ENCODE results near the gene ANKRD36.
"Not testable (repeated sequence)": the region's sequence is repeated elsewhere in the genome, so short reads cannot be mapped to it uniquely, and the experiment has no call there.

DNA sequence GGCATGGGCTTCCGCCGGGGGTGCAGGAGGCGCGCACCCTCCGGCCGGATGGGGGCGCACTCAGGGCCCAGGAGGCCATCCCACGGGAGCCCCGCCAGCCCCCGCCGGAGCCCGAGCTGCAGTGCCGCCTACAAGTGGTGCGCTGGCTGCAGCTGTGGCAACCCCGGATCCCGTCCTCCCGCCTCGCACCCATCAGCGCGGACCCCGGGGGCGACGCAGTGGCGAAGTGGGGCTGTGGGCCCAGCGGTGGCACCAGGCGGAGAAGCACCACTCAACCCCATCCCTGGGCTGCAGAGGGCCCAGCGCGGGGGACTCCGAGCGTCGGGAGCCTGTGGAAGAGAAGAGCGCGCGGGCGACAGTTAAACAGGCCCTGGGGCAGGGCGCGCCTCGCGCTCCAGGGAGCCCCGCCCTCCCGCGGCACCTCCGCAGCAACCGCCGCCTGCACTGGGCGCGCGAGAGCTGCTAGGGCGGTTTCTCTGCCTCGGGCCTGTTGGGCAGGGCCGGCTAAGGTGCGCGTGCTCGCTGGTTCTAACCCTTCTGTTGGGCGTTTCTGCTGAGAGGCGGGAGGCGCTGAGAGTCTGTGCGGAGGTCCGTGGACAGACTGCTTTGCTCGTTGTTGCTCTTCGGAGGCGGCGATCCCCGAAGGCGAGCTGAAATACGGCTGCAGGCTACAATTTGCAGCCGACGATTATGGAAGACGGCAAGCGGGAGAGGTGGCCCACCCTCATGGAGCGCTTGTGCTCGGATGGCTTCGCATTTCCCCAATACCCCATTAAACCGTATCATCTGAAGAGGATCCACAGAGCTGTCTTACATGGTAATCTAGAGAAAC, at the start of gene ANKRD36:
- TF ChIP-seq YY1 (IDR thresholded peaks at IDR 0.05; ENCODE audit: low read depth, low read length) = peak; percentile 55; the same call in 1 of the 2 replicates
- not testable (repeated sequence) for TF ChIP-seq TCF12 (IDR thresholded peaks at IDR 0.05; ENCODE audit: low read depth, low read length); ETV6 (conservative IDR thresholded peaks at IDR 0.05 in 1 of 2, IDR thresholded peaks at IDR 0.05 in 1 of 2; ENCODE audit: borderline replicate concordance in 1 of 2, low read depth in 1 of 2); SPI1 (IDR thresholded peaks at IDR 0.05; ENCODE audit: borderline replicate concordance, insufficient read depth, low read depth, low read length); ATF7 (IDR thresholded peaks at IDR 0.05; ENCODE audit: low read depth); GABPA (IDR thresholded peaks at IDR 0.05; ENCODE audit: low read depth); NFIC (IDR thresholded peaks at IDR 0.05; ENCODE audit: low read depth, low read length); CREB1 (IDR thresholded peaks at IDR 0.05; ENCODE audit: low read depth); NR2C1 (IDR thresholded peaks at IDR 0.05); JUND (IDR thresholded peaks at IDR 0.05; ENCODE audit: low read depth, low read length); TBL1XR1 (IDR thresholded peaks at IDR 0.05; ENCODE audit: low read depth, low read length)
- TF ChIP-seq, protein P1, sequence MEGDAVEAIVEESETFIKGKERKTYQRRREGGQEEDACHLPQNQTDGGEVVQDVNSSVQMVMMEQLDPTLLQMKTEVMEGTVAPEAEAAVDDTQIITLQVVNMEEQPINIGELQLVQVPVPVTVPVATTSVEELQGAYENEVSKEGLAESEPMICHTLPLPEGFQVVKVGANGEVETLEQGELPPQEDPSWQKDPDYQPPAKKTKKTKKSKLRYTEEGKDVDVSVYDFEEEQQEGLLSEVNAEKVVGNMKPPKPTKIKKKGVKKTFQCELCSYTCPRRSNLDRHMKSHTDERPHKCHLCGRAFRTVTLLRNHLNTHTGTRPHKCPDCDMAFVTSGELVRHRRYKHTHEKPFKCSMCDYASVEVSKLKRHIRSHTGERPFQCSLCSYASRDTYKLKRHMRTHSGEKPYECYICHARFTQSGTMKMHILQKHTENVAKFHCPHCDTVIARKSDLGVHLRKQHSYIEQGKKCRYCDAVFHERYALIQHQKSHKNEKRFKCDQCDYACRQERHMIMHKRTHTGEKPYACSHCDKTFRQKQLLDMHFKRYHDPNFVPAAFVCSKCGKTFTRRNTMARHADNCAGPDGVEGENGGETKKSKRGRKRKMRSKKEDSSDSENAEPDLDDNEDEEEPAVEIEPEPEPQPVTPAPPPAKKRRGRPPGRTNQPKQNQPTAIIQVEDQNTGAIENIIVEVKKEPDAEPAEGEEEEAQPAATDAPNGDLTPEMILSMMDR (IDR thresholded peaks at IDR 0.05 in 2 of 3, conservative IDR thresholded peaks at IDR 0.05 in 1 of 3; ENCODE audit: control insufficient read depth in 2 of 3, extremely low read depth in 1 of 3, insufficient read depth in 1 of 3, low read depth in 3 of 3, low read length in 3 of 3) = peak; percentile 21 to 60 (median 46); a peak in 5 of 6 replicates
- TF ChIP-seq, protein P2, sequence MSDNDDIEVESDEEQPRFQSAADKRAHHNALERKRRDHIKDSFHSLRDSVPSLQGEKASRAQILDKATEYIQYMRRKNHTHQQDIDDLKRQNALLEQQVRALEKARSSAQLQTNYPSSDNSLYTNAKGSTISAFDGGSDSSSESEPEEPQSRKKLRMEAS (IDR thresholded peaks at IDR 0.05; ENCODE audit: low read depth, low read length) = not testable (repeated sequence)
